GM18519 (cell line): ENCODE measurements around the gene TXN.

ENCODE experiments used
- ATAC-seq: cut with Tn5 transposase; IDR thresholded peaks from one replicate; pipeline ENCODE4 v1.9.1; 2021; ENCODE audit warnings: mild to moderate bottlenecking, moderate library complexity; ENCODE audit not compliant: unreplicated experiment, low FRiP score

TXN gene

GRCh38 chr9:110256380-110257096 lies at the start of gene TXN:
Gene TXN, minus strand, starts transcription at chr9:110256507. Its CDS starts 72 bp downstream, at chr9:110256435.
- ATAC-seq: peak; percentile 58

- no peak for ATAC-seq
Measured at GRCh38 chr9:110303133-110303532, 46.8 kb upstream of the TXN start.

- ATAC-seq: no peak
Measured at GRCh38 chr9:110298043-110298605, 41.8 kb upstream of the TXN start.

- no peak for ATAC-seq
Measured at GRCh38 chr9:110293248-110293647, 36.9 kb upstream of the TXN start.

- no peak for ATAC-seq
Measured at GRCh38 chr9:110291921-110292557, 35.7 kb upstream of the TXN start.

- ATAC-seq: no peak
Measured at GRCh38 chr9:110290001-110290400, 33.7 kb upstream of the TXN start.

- no peak for ATAC-seq
Measured at GRCh38 chr9:110288503-110288902, 32.2 kb upstream of the TXN start.

- no peak for ATAC-seq
Measured at GRCh38 chr9:110287289-110287680, 31.0 kb upstream of the TXN start.

GRCh38 chr9:110284211-110284844 lies 28.0 kb upstream of the TXN start:
- no peak for ATAC-seq

GRCh38 chr9:110283751-110284150 lies 27.4 kb upstream of the TXN start:
- ATAC-seq: no peak

- no peak for ATAC-seq
Measured at GRCh38 chr9:110282739-110283081, 26.4 kb upstream of the TXN start.

- ATAC-seq: no peak
Measured at GRCh38 chr9:110282018-110282738, 25.9 kb upstream of the TXN start.

- ATAC-seq: no peak
Measured at GRCh38 chr9:110278080-110278707, 21.9 kb upstream of the TXN start.

GRCh38 chr9:110276781-110277180 lies 20.5 kb upstream of the TXN start:
- no peak for ATAC-seq

- no peak for ATAC-seq
Measured at GRCh38 chr9:110270211-110270995, 14.1 kb upstream of the TXN start.

GRCh38 chr9:110266795-110267194 lies 10.5 kb upstream of the TXN start:
- ATAC-seq: no peak

- no peak for ATAC-seq
Measured at GRCh38 chr9:110261632-110262031, 5.3 kb upstream of the TXN start.

- ATAC-seq: no peak
Measured at GRCh38 chr9:110260911-110261310, 4.6 kb upstream of the TXN start.

GRCh38 chr9:110259566-110259965 lies 3.3 kb upstream of the TXN start:
- ATAC-seq: no peak

GRCh38 chr9:110258690-110259091 lies 2.4 kb upstream of the TXN start:
- ATAC-seq: no peak
